ENCODE results near the gene ZNF618. TPM values are rescaled to one million over a fixed set of nuclear protein-coding genes. Genes with fewer than 3 reads are reported as not detected.

The ZNF618 gene
- polyA plus RNA-seq, 1 donor (not counting 4 experiments of a cell fraction or from before 2014, with no cell fraction given) = 2.5 TPM

DNA sequence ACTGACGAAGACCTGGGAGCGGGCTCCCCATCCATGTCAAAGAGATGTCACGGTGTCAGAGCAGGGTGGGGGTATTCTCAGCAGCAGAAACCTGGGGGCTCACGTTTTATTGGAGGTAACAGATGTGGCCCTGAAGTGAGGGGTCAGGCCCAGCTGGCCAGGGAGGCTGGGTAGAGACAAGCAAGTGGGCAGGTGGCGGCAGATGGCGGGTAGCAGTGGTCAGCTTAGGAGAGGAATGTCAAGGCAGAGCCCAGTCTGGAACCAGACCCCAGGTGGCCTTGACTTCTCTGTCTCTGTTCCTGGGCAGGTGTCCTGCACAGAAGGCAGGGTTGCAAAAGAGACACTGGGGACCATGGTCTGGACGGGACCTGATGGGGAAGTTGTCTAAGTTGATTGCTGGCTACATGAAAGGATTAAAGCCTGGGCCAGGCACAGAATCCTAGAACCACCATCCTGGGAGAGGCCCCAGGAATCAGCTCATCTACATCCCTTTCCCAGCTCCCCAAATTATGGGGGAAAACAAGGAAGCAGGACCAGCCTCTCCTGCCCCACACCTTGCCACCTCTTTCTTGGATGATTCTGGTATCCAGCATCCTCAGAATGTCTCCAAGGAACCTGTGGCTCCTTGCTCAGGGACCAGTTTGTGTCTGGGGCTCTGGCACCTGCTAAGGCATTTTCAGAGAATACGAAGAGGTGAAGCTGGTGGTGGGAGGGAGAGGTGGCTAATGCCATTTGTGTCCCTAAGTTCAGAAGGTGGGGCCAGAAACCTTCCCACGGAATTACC lies 129.5 kb downstream of the ZNF618 start:
- Histone ChIP-seq H3K4me3 (ENCODE audit: control insufficient read depth in 2 of 3, extremely low read depth in 1 of 3, insufficient read depth in 2 of 3, low read depth in 1 of 3, low read length in 3 of 3) (no peak overlapping the region), H3K9me3 (ENCODE audit: control insufficient read depth, low read depth, low read length) (no peaks in the 10 kb centered on the region), H3K27me3 (ENCODE audit: control insufficient read depth, extremely low read depth, insufficient read depth, low read length) (no peaks in the 10 kb centered on the region), H3K4me2 (ENCODE audit: control insufficient read depth, extremely low read depth, insufficient read depth, low read depth, low read length) (no peak overlapping the region), H3K27ac (ENCODE audit: control insufficient read depth, insufficient read depth, low read length) (no peak overlapping the region), H3K4me1 (ENCODE audit: control insufficient read depth, extremely low read depth, insufficient read depth, low read length) (no peaks in the 10 kb centered on the region), H3K36me3 (ENCODE audit: control insufficient read depth in 2 of 2, extremely low read depth in 1 of 2, insufficient read depth in 2 of 2, low read length in 2 of 2) (peaks cover 6% of the 10 kb centered on the region in 2 experiments), H2AFZ (ENCODE audit: control insufficient read depth, low read length) (no peak overlapping the region), H4K20me1 (ENCODE audit: control insufficient read depth, extremely low read depth, insufficient read depth, low read length) (no peaks in the 10 kb centered on the region), H3K79me2 (ENCODE audit: control insufficient read depth, insufficient read depth, low read length) (no peaks in the 10 kb centered on the region), H3K9ac (ENCODE audit: control insufficient read depth, extremely low read depth, insufficient read depth, low read length) (no peak overlapping the region), H3K9me1 (ENCODE audit: control insufficient read depth, extremely low read depth, insufficient read depth, low read length) (peaks cover 3% of the 10 kb centered on the region)
- FAIRE-seq (no peak), DNase-seq (ENCODE audit: low read depth, low spot score) (no peak)
- TF ChIP-seq CTCF (optimal IDR thresholded peaks at IDR 0.05 in 1 of 3, IDR thresholded peaks at IDR 0.05 in 1 of 3, conservative IDR thresholded peaks at IDR 0.05 in 1 of 3; ENCODE audit: extremely low read depth in 1 of 3, insufficient read depth in 2 of 3, low read length in 3 of 3) (no peak), EZH2 (IDR thresholded peaks at IDR 0.05; ENCODE audit: low read length) (no peak)
- dilution Hi-C loops (cut with MboI; ENCODE audit: extremely low pct_ligation_motif_present, low sequenced_read_pairs) = no loop called here

DNA sequence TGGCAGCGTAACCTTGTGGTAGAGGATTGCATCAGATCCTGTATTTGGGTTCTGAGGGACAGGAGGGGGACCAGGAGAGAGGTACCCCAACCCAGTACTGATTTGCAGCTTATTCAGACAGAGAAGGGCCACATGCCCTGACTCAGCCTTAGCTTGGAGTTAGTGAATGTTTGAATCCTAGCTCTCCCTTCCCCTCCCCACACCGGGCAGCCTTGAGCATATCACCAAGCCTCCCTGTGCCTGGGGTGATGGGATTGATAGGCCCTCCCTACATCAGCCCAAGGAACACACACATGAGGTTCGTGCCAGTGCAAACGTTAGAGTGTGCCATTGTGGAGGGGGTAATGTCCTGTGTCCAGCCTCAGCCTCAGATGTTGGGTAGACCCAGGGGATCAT lies 130.0 kb downstream of the ZNF618 start:
- no peak overlapping the region for H3K4me2 ChIP-seq (ENCODE audit: control insufficient read depth, extremely low read depth, insufficient read depth, low read depth, low read length)
- H3K9ac ChIP-seq (ENCODE audit: control insufficient read depth, extremely low read depth, insufficient read depth, low read length) = no peak overlapping the region
- no peaks in the 10 kb centered on the region for H4K20me1 ChIP-seq (ENCODE audit: control insufficient read depth, extremely low read depth, insufficient read depth, low read length)
- no peaks in the 10 kb centered on the region for H3K27me3 ChIP-seq (ENCODE audit: control insufficient read depth, extremely low read depth, insufficient read depth, low read length)
- peaks cover 6 to 9% of the 10 kb centered on the region in 2 experiments for H3K36me3 ChIP-seq (ENCODE audit: control insufficient read depth in 2 of 2, extremely low read depth in 1 of 2, insufficient read depth in 2 of 2, low read length in 2 of 2)
- H3K4me1 ChIP-seq (ENCODE audit: control insufficient read depth, extremely low read depth, insufficient read depth, low read length) = no peaks in the 10 kb centered on the region
- dilution Hi-C loops (cut with MboI; ENCODE audit: extremely low pct_ligation_motif_present, low sequenced_read_pairs) = no loop called here
- H3K9me1 ChIP-seq (ENCODE audit: control insufficient read depth, extremely low read depth, insufficient read depth, low read length) = peaks cover 3% of the 10 kb centered on the region
- no peak overlapping the region for H2AFZ ChIP-seq (ENCODE audit: control insufficient read depth, low read length)
- TF ChIP-seq EZH2 (IDR thresholded peaks at IDR 0.05; ENCODE audit: low read length) (no peak), CTCF (optimal IDR thresholded peaks at IDR 0.05 in 1 of 3, IDR thresholded peaks at IDR 0.05 in 1 of 3, conservative IDR thresholded peaks at IDR 0.05 in 1 of 3; ENCODE audit: extremely low read depth in 1 of 3, insufficient read depth in 2 of 3, low read length in 3 of 3) (no peak)
- H3K27ac ChIP-seq (ENCODE audit: control insufficient read depth, insufficient read depth, low read length) = no peak overlapping the region
- no peaks in the 10 kb centered on the region for H3K9me3 ChIP-seq (ENCODE audit: control insufficient read depth, low read depth, low read length)
- no peak overlapping the region for H3K4me3 ChIP-seq (ENCODE audit: control insufficient read depth in 2 of 3, extremely low read depth in 1 of 3, insufficient read depth in 2 of 3, low read depth in 1 of 3, low read length in 3 of 3)
- H3K79me2 ChIP-seq (ENCODE audit: control insufficient read depth, insufficient read depth, low read length) = no peaks in the 10 kb centered on the region
- FAIRE-seq (no peak), DNase-seq (ENCODE audit: low read depth, low spot score) (no peak)
